Ramos (cell line): Measurements from ENCODE around the gene DACT3.

ENCODE experiments used
- in situ Hi-C: fragments of 300-500 bp; cut with MboI; formaldehyde crosslinking; loops from one replicate; pipeline ENCODE4 v1.14.3; 2022; ENCODE audit warnings: low sequenced_read_pairs; ENCODE audit not compliant: unreplicated experiment

The DACT3 gene, protein sequence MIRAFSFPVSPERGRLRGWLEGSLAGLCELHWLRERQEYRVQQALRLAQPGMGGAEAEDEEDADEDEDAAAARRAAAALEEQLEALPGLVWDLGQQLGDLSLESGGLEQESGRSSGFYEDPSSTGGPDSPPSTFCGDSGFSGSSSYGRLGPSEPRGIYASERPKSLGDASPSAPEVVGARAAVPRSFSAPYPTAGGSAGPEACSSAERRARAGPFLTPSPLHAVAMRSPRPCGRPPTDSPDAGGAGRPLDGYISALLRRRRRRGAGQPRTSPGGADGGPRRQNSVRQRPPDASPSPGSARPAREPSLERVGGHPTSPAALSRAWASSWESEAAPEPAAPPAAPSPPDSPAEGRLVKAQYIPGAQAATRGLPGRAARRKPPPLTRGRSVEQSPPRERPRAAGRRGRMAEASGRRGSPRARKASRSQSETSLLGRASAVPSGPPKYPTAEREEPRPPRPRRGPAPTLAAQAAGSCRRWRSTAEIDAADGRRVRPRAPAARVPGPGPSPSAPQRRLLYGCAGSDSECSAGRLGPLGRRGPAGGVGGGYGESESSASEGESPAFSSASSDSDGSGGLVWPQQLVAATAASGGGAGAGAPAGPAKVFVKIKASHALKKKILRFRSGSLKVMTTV

DNA sequence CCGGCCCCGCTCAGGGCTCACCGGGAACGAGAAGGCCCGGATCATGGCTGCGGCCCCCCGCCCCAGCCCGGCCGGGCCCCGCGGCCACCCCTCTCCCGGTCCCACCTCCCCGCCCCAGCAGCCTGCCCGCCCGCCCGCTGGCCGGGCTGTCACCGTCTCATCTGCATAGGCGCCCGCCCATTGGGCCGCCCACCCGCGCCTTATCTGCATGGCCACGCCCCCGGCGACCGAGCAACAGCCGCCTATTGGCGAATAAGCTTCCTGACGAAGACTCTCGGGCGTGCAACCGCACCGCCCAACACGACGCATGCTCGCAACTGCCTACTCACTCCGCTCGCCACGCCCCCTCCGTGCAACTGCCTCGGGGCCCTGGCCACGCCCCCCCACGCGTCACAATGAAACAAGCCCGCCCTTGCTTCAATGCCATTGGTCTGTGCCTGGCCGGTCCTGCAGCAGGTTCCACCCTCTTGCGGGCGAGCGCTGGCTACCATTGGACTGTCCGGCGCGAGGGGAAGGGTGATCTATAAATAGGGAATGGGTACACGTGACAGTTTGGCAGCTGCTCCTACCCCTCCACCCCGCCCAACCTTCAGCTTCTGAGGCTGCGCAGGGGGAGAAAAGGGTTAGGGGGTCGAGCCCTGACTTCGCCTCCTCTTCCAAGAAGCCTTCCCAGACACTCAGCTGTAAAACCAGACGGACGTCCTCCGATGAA lies at the start of gene DACT3:
TSS of gene DACT3 (minus strand) at position 163 of the 712 bp plus-strand sequence. CDS start at position 45, 118 bp downstream.
- in situ Hi-C loops: loop anchor here (5.0 kb wide), 2 partner anchors 49 to 134 kb away; no protein-coding TSS in a partner anchor

DNA sequence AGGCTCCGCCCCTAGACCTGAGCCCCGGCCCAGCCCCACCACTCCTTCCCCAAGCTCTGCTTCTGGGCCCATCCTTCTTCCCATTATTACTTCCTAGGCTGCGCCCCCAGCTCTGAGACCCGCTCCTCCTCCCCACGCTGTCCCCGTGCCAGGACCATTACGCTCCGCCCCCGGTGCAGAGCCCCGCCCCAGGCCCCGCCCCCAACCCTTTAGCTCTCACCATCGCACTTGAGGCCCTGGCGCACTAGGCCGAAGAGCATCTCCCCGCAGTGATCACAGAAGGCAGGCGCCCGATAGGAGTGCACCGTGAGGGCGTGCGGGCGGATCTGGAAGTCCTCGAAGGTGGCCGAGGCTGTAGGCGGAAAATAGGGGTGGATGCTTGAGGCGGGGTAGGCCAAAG lies 49.7 kb upstream of the DACT3 start:
- in situ Hi-C loops: no loop called here

DNA sequence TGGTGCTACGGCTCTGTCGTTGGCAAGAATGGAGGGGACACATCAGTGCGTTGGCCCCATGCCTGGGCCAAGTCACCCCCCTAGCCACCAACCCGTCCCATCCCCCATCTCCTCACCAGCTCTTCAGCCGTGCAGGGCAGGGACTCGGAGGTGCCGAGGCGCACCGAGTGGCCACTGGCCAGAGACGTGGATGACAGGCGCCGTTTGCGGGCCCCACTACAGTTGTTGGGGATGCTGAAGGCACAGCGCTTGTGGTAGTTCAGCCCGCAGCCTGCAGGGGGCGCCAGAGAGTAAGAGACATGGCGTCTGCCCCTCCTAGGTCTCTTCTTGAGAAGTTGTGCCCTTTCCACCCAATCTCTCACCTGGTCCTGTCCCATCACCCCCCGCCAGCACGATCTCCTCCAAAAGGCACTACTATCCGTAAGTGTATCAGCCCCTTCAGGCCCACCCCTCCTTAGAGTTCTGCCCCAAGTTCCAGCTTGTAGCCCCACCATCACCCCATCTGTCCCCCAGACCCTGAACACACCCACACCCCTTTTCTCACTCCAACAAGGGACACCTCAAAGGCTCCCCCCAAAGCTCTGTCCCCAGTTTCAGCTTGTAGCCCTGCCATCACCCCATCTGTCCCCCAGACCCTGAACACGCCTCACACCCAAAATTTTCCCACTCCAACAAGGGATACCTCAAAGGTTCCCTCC lies 43.5 kb upstream of the DACT3 start:
- in situ Hi-C loops: no loop called here

DNA sequence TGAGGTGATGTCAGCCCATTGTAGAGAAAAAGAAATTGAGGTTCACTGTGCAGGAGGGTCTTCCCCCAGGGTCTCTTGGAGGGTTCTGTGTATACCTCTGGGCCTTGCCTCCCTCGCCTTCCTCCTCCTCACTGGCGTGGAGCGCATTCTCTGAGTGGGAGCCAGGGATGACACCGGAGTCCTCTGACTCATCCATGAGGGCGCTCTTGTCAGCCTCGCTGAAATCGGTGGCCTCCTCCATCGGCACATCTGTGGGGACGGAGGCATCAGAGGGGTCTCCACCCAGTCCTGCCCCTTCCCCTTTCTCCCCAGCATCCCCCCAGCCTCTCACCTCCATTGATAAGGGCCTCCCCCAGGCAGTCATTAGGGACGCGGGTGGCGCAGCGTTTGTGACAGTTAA lies 39.7 kb upstream of the DACT3 start:
- in situ Hi-C loops: no loop called here

DNA sequence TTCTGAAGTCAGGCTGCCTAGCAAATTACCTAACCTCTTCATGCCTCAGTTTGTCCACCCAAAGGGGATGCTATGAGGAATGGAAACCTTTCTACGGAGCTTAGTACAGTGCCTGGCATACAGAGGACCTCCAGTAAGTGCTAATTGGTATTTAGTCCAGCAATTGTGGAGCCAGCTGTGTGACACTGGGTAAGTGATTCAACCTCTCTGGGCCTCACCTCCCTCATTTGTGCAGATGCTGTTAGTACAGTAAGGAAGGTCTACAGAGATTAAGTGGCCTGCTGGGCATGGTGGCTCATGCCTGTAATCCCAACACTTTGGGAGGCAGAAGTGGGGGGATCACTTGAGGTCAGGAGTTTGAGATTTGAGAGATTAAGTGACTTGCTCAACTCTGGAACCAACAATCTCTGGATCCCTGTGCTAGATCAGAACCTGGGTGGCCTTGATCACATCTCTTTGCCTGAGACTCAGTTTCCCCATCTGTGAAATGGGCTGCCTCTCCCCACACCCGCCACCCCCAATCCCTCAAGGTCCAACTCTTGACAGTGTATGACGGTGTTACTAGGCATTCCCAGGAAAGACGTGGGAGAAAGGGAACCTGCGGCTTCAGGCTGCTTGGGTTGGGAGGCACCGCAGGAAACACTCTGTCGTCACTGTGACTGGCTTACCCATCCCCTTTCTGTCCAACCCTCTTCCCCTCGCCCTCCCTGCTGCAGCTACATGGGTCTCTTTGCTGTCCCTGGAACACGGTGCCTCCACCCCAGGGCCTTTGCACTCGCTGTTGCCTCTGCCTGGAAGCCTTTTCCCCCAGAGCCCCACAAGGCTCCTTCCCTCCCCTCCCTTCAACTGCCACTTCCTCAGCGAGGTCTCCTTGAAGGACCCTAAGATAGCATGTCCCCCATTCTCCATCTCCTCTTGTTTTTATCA lies 37.7 kb upstream of the DACT3 start:
- in situ Hi-C loops: no loop called here

DNA sequence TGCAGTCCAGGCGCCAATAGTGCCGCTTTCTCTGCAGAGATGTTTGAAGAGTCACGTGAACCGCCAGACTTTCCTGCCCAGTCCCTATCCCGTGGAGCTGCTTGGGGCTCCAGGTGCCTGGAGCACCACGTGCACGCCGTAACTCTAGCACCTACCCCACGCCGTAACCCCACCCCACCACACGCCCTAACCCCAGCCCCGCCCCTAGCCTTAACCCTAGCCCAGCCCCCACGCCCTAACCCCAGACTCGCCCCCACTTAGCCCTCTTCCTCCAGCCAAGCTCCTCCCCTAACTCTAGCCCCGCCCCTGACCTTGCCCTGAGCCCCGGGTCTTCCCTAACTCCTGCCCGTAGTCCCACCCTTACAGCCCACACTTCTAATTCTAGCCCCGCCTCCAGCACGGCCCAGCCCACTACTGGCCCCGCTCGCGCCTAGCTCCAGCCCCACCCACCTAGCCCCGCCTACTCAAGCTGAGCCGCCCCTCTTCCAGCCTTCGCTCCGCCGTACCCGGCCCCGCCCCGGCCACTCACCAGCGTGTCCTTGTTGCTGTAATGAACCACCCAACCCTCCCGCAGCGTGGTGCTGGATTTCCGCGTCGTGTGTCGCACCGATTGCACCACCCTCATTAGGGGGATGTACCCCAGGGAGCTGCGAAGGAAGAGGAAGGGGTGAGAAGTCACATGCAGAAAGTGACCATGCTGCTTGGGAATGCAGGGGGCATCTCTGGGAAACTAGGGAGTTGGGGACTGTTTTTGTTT lies 36.4 kb upstream of the DACT3 start:
- in situ Hi-C loops: no loop called here

DNA sequence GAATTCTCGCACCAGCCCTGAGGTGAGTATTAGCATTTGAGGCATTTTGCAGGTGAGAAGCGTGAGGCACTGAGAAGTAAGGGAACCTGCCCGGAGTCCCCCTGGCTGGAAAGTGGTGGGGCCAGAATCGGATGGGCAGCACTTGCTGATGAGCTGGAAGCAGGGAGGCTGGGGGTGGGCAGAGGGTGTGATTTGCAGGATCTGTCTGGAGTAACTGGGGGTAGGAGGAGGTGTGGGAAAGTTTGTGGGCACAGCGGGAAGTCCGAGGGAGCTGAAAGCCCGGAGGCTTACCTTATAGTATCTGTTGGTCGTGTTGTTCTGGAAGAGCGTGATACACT lies 35.9 kb upstream of the DACT3 start:
- in situ Hi-C loops: no loop called here

DNA sequence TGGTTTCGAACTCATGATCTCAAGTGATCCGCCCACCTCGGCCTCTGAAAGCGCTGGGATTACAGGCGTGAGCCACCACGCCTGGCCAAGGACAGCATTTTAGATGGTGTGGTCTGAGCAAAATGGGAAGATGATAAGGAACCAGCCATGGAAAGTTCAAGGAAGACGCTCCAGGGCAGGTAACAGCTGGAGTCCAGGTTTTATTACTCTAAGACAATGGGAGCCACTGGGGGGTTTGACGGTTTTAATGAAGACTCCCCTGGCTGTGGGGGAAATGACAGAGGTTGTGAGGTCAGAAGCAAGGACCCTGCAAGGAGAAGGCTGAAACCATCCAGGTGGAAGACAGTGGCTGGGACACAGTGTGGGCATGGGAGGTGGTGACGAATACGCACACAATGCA lies 35.1 kb upstream of the DACT3 start:
- in situ Hi-C loops: no loop called here

DNA sequence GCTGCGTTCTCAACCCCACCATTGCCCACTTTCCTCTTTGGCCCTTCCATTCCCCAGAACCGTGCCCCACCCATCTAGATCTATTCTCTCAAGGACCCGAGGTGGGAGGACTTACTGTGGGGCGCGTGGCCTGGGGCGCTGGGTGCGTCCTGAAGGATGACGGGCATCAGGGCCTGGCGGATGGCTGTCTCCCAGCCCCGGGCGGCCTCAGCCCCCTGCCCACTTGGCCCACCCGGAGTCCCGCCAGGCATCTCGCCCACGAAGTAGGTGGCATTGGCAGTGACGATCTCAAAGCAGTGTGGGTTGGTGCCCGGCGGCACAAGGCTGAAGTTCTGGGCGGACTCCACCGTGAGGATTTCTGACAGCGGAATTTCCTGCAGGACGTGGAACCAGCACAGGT lies 32.8 kb upstream of the DACT3 start:
- in situ Hi-C loops: no loop called here

DNA sequence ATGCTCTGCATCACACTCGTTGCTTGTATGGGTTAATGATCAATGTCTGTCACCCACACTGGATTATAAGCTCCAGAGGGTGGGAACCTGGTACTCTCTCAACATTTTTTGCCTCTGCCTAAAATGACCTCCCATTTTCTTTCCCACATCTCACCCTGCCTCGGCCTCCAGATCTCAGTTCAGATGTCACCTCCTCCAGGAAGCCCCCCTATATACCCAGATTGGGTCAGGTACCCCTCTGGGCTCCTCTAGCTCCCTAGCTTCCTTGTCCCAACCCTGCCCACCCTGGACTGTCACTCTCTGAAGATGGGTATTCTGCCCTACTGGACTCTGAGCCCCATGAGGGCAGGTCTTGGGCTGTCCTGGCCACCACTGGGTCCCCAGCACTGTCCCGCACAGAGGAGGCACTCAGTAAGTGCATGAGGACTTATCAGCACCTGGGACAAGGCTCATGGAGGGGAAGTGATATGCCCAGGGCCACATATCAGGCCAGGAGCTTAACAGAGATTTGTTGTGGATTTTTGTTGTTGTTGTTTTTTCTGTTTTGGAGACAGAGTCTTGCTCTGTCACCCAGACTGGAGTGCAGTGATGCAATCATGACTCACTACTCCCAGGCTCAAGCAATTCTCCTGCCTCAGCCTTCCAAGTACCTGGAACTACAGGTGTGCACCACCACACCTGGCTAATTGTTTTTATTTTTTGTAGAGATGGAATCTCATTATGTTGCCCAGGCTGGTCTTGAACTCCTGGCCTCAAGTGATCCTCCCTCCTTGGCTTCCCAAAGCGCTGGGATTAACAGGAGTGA lies 32.1 kb upstream of the DACT3 start:
- in situ Hi-C loops: no loop called here

DNA sequence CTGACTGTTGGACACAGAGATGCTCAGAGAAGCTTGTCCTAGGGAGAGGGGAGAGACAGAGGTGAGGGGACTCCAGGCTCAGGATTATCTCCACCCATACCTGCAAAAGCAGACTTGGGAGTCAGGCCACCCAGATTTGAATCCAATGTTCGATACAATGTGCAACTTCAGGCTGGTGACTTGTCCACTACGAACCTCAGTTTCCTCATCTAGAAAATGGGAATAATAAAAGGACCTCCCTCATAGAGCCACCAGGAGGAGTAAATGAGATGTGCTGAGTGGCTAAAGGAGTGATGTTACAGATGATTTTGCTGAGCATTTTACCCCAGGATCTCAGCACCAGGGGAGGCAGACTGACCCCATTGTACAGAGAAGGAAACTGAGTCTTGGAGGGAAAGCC lies 31.0 kb upstream of the DACT3 start:
- in situ Hi-C loops: no loop called here

DNA sequence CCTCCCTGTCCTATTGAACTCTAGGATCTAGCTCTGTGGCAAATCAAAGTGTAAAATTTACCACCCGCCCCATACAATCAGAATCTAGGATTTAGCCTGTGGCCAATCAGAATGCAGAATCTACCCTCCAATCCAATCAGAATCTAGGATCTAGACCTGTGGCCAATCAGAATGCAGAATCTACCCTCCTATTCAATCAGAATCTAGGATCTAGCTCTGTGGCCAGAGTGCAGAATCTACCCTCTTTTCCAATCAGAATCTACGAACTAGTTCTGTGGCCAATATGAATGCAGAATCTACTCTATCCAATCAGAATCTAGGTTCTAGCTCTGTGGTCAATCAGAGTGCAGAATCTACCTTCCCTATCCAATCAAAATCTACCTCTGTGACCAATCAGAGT lies 30.1 kb upstream of the DACT3 start:
- in situ Hi-C loops: no loop called here

DNA sequence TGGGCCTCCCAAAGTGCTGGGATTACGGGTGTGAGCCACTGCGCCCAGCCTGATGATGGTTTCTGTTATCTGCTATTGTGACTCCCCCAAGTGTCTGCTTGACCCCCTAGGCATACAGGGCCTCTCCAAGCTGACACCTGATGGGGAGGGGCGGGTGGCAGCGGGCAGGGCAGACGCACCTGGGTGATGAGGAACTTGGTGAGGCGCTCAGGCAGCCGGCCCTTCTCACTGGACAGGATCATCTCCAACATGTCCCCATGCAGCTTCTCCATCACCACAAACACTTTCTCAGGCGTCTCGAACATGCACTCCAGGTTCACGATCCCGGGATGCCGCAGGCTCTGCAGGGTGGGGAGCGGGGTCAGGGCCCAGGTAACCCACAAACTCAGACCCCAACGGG lies 28.4 kb upstream of the DACT3 start:
- in situ Hi-C loops: no loop called here

DNA sequence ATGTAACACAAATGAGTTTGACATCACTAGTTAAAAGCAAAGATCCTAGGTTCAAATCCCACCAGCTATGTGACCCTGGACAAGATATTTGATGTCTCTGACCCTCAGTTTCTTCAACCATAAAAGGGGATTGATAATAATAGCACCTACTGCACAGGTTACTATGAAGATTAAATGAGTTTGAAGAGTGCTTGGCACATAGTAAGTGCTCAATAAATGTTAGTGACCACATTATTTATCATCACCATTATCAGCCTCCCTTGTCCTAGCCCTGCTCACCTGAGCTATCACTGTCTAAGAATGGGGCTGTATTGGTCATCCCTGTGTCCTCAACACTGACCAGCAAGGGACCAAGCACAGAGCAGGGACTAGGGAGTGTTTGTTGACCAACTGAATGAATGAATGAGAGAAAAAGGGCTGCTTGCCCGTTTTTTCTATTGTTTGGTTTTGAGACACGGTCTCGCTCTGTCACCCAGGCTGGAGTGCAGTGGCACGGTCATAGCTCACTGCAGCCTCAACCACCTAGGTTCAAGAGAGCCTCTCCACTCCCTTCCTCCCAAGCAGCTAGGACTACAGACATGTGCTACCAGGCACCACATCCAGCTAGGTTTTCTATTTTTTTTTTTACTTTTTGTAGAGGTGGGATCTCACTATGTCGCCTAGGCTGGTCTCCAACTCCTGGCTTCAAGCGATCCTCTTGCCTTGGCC lies 26.6 kb upstream of the DACT3 start:
- in situ Hi-C loops: no loop called here

DNA sequence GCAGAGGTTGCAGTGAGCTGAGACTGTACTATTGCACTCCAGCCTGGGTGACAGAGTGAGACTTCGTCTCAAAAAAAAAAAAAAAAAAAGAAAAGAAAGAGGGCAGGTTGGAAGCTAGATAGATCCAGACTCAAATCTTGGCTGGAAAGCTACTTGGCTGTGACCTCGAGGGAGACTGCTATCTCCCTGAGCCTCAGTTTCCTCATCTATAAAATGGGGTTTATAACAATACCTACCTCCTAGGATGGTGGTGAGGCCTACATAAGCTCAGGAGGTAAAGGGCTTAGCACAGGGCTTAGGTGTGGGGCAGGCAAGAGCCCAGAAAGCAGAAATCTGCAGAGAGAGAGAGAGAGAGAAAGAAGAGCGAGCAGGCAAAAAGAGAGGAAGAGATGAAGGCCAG lies 24.2 kb upstream of the DACT3 start:
- in situ Hi-C loops: no loop called here

DNA sequence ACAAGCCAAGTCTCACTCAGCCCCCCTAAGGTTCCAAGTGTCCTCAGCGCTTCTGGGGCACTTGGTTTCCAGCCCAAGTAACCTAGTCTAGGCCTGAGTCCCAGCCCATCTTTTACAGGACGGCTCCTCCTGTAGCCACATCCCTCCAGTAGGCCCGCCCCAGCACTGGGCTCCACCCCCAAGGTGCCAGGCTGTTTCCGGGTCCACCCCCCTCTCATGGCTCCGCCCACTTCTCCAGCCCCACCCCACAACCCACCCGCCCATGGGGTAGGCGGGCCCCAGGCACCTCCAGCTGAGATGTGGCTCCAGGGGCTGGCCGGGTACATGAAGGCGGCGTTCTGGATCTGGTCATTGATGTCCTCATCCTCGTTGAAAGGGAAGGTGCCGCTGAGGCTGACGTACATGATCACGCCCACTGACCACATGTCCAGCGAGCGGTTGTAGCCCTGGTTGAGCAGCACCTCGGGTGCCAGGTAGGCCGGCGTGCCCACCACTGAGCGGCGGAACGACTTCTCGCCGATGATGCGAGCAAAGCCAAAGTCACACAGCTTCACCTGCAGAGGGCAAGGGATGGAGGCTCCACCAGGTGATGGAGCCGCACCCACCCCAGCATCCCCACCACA lies 17.2 kb upstream of the DACT3 start:
- in situ Hi-C loops: no loop called here
